GM23248 (cell line): ENCODE results near the gene ARHGAP26. TPM values are rescaled to one million over a fixed set of nuclear protein-coding genes. Genes with fewer than 3 reads are reported as not detected.

Experiments
- DNase-seq: peaks from one replicate; pipeline ENCODE4 v3.0.0-alpha.2; 2015
- H2AFZ ChIP-seq: fragments of 200-600 bp; sonication (generic); 2 replicates; pipeline ENCODE4 v1.6.1; 2016; ENCODE audit warnings: antibody characterized with exemption
- H3F3A ChIP-seq: fragments of 200-600 bp; sonication (generic); 2 replicates; pipeline ENCODE4 v1.6.1; 2016; ENCODE audit warnings: mild to moderate bottlenecking, antibody characterized with exemption, mixed run types; ENCODE audit not compliant: insufficient read depth
- H3K27ac ChIP-seq: fragments of 200-600 bp; sonication (generic); 2 replicates; pipeline ENCODE4 v1.5.1; 2016; ENCODE audit warnings: mild to moderate bottlenecking
- H3K27me3 ChIP-seq: fragments of 200-600 bp; sonication (generic); replicated peaks from 2 replicates; pipeline ENCODE4 v1.6.1; 2016; ENCODE audit warnings: mild to moderate bottlenecking; ENCODE audit not compliant: insufficient read depth
- H3K36me3 ChIP-seq: fragments of 200-600 bp; sonication (generic); 2 replicates; pipeline ENCODE4 v1.6.1; 2016; ENCODE audit warnings: low read depth, mild to moderate bottlenecking
- H3K4me1 ChIP-seq: fragments of 200-600 bp; sonication (generic); 2 replicates; pipeline ENCODE4 v1.6.1; 2016; ENCODE audit warnings: mild to moderate bottlenecking; ENCODE audit not compliant: insufficient read depth
- H3K4me2 ChIP-seq: fragments of 200-600 bp; sonication (generic); one replicate; pipeline ENCODE4 v1.6.1; 2016; ENCODE audit warnings: mild to moderate bottlenecking; ENCODE audit not compliant: unreplicated experiment
- H3K4me3 ChIP-seq: fragments of 200-600 bp; sonication (generic); 2 replicates; pipeline ENCODE4 v1.5.1; 2016; ENCODE audit warnings: mild to moderate bottlenecking
- H3K79me2 ChIP-seq: fragments of 200-600 bp; sonication (generic); 2 replicates; pipeline ENCODE4 v1.6.1; 2016; ENCODE audit warnings: mild to moderate bottlenecking; ENCODE audit not compliant: insufficient read depth
- H3K9ac ChIP-seq: fragments of 200-600 bp; sonication (generic); 2 replicates; pipeline ENCODE4 v1.6.1; 2016; ENCODE audit warnings: mild to moderate bottlenecking
- H3K9me2 ChIP-seq: fragments of 200-600 bp; sonication (generic); 2 replicates; pipeline ENCODE4 v1.6.1; 2016; ENCODE audit warnings: mixed run types, mild to moderate bottlenecking, moderate library complexity; ENCODE audit not compliant: insufficient read depth
- H3K9me3 ChIP-seq: fragments of 200-600 bp; sonication (generic); one replicate; pipeline ENCODE4 v1.6.1; 2017; ENCODE audit warnings: low read depth
- H4K20me1 ChIP-seq: fragments of 200-600 bp; sonication (generic); 2 replicates; pipeline ENCODE4 v1.6.0; 2016; ENCODE audit not compliant: insufficient read depth
- EZH2 ChIP-seq: fragments of 200-600 bp; sonication (generic); IDR thresholded peaks from 2 replicates; pipeline ENCODE4 v1.6.1; 2018; ENCODE audit warnings: antibody characterized with exemption, mild to moderate bottlenecking; ENCODE audit not compliant: insufficient read depth, poor library complexity, severe bottlenecking
- EZH2phosphoT487 ChIP-seq: fragments of 200-600 bp; sonication (generic); IDR thresholded peaks from 2 replicates; pipeline ENCODE4 v1.6.1; 2018; ENCODE audit warnings: antibody characterized with exemption, moderate library complexity, mild to moderate bottlenecking, low read depth; ENCODE audit not compliant: insufficient read depth
- WGBS, 2 experiments: methylation state at CpG; one replicate each; pipeline ENCODE4 v1.1.6; 2015 to 2017; ENCODE audit warnings: low lambda C conversion rate in 2 of 2, low coverage in 1 of 2; ENCODE audit errors: missing lambda C conversion rate in 2 of 2; 5-methylcytosine and 5-hydroxymethylcytosine counted together
- in situ Hi-C: fragments of 300-500 bp; cut with MboI; formaldehyde crosslinking; loops from 2 replicates; pipeline ENCODE4 v1.15.0; 2020
- polyA plus RNA-seq: library from polyadenylated mRNA; unstranded; fragments of >200 nt; fragmentation: Nextera tagmentation; extraction: Ambion mirVana; gene quantifications from 2 replicates; pipeline ENCODE4 v1.2.1, GENCODE V29; 2016
- total RNA-seq: library from RNA; depleted of rRNA; stranded (reverse); fragments of >200 nt; shearing (Covaris generic); gene quantifications from 2 replicates; pipeline ENCODE4 v1.2.3, GENCODE V29; 2014

Gene ARHGAP26
- total and polyA plus RNA-seq, 2 experiments from 2014 or later, result 1.6 to 1.7 TPM

DNA sequence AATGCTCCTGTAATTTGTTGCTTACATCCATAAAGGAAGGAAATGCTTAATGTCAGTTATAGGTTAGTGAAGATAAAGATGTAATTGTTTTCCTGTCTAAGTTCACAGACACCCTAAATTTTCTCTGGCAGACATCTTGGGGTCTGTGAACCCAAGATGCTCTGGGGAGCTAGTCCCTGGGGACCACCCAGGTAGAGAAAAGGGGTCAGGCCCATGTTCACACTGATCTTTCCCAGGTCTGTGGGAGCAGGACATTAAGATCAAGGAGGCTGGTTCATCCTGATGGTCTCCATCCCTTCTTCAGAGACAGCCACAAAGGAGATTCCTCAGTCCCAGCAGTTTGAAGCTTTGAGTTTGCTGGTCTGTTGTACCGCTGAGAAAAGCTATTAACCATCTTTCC lies 267.5 kb downstream of the ARHGAP26 start:
- DNase-seq, result no peak
- Histone ChIP-seq H3K9me3 (no peaks in the 10 kb centered on the region), H3K9ac (no peak overlapping the region), H2AFZ (no peak overlapping the region), H4K20me1 (no peaks in the 10 kb centered on the region), H3K4me2 (no peak overlapping the region), H3K4me3 (no peak overlapping the region), H3K36me3 (no peaks in the 10 kb centered on the region), H3K4me1 (peaks cover 12% of the 10 kb centered on the region), H3K79me2 (no peaks in the 10 kb centered on the region), H3K27me3 (no peaks in the 10 kb centered on the region), H3F3A (peaks cover 12% of the 10 kb centered on the region), H3K27ac (no peak overlapping the region), H3K9me2 (no peaks in the 10 kb centered on the region)
- 62 to 65% methylated on average over 1 of the region's 1 CpG for WGBS, 2 experiments
- in situ Hi-C loops, result no loop called here
- TF ChIP-seq EZH2phosphoT487 (no peak), EZH2 (no peak)

GRCh38 chr5:143040622-143041021 lies 270.4 kb downstream of the ARHGAP26 start:
- in situ Hi-C loops, result no loop called here

DNA sequence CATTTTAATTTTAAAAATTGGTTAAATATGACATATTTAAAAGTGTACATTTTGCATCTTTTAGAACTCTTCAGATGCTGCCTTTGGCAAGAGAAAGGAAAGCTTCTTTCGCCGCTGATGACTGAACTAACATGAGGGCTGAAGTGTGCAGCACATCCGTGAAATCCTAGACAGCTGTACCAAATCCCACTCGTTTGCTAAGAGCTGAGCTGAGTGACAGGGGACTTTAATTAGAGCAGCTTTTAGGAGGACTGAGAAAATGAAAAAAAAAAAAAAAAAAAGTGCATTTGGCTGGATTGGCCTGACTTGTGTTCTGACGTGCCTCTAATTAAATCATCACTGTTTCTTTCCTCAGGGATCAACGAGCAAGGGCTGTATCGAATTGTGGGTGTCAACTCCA lies 271.3 kb downstream of the ARHGAP26 start:
- Histone ChIP-seq H3K4me1 (peaks cover 7% of the 10 kb centered on the region), H2AFZ (no peak overlapping the region), H3K79me2 (no peaks in the 10 kb centered on the region), H3K9me2 (no peaks in the 10 kb centered on the region), H4K20me1 (no peaks in the 10 kb centered on the region), H3K9ac (no peak overlapping the region), H3K4me3 (no peak overlapping the region), H3K27ac (no peak overlapping the region), H3F3A (no peaks in the 10 kb centered on the region), H3K27me3 (no peaks in the 10 kb centered on the region), H3K36me3 (no peaks in the 10 kb centered on the region), H3K4me2 (no peak overlapping the region), H3K9me3 (no peaks in the 10 kb centered on the region)
- in situ Hi-C loops, result no loop called here
- WGBS, 2 experiments, result 58 to 60% methylated on average over 7 of the region's 7 CpGs
- TF ChIP-seq EZH2 (no peak), EZH2phosphoT487 (no peak)
- no peak for DNase-seq

More at GRCh38 chr5:143040622-143041021, 270.4 kb downstream of the ARHGAP26 start:
- WGBS, 2 experiments, result 98 to 100% methylated on average over 2 of the region's 2 CpGs
- no peaks in the 10 kb centered on the region for H3K36me3 ChIP-seq
- no peak overlapping the region for H3K4me3 ChIP-seq
- no peak overlapping the region for H3K27ac ChIP-seq
- peaks cover 7% of the 10 kb centered on the region for H3K4me1 ChIP-seq
- H3K27me3 ChIP-seq, result no peaks in the 10 kb centered on the region
- no peaks in the 10 kb centered on the region for H3K9me3 ChIP-seq
- H3K9me2 ChIP-seq, result no peaks in the 10 kb centered on the region
- H3K79me2 ChIP-seq, result no peaks in the 10 kb centered on the region
- H3K9ac ChIP-seq, result no peak overlapping the region
- DNase-seq, result no peak
- H2AFZ ChIP-seq, result no peak overlapping the region
- H3K4me2 ChIP-seq, result no peak overlapping the region
- H3F3A ChIP-seq, result no peaks in the 10 kb centered on the region
- no peaks in the 10 kb centered on the region for H4K20me1 ChIP-seq
- TF ChIP-seq EZH2phosphoT487 (no peak), EZH2 (no peak)

- TF ChIP-seq EZH2, result no peak
- no peak for TF ChIP-seq EZH2phosphoT487
- Histone ChIP-seq H3K9ac (no peak overlapping the region), H3K9me3 (no peaks in the 10 kb centered on the region), H4K20me1 (no peaks in the 10 kb centered on the region), H3K36me3 (no peaks in the 10 kb centered on the region), H3K9me2 (no peaks in the 10 kb centered on the region), H3K27me3 (no peaks in the 10 kb centered on the region), H3K79me2 (no peaks in the 10 kb centered on the region), H3F3A (no peaks in the 10 kb centered on the region), H3K27ac (no peak overlapping the region), H3K4me2 (peak overlapping the region; percentile 3), H2AFZ (no peak overlapping the region; the same call in 1 of the 2 replicates), H3K4me1 (peaks cover 7% of the 10 kb centered on the region), H3K4me3 (no peak overlapping the region)
- DNase-seq, result peak; percentile 57
- in situ Hi-C loops, result no loop called here
- 52 to 53% methylated on average over 6 of the region's 6 CpGs for WGBS, 2 experiments
These were observed 272.0 kb downstream of the ARHGAP26 start for GRCh38 chr5:143041972-143042770.
